Stomach smooth muscle (tissue), 2 donors: ENCODE data around the gene LAMTOR4.

Experiments used
- H3K27ac ChIP-seq: one replicate; pipeline ENCODE4 v1.7.0; 2013; ENCODE audit warnings: mild to moderate bottlenecking, low read length, inconsistent platforms
- H3K27me3 ChIP-seq, 2 donors: one replicate each; pipeline ENCODE4 v1.7.0; 2013; ENCODE audit warnings: low read length in 2 of 2; ENCODE audit not compliant: insufficient read depth in 2 of 2, control insufficient read depth in 1 of 2
- H3K36me3 ChIP-seq, 2 donors: one replicate each; pipeline ENCODE4 v1.7.0; 2013; ENCODE audit warnings: low read length in 2 of 2; ENCODE audit not compliant: control insufficient read depth in 2 of 2, insufficient read depth in 2 of 2
- H3K4me1 ChIP-seq: one replicate; pipeline ENCODE4 v1.7.0; 2013; ENCODE audit warnings: low read length; ENCODE audit not compliant: control insufficient read depth, insufficient read depth
- H3K4me3 ChIP-seq, 2 donors: one replicate each; pipeline ENCODE4 v1.7.0; 2013; ENCODE audit warnings: low read length in 2 of 2
- H3K9ac ChIP-seq, 2 donors: one replicate each; pipeline ENCODE4 v1.7.0; 2013; ENCODE audit warnings: low read length in 2 of 2, mild to moderate bottlenecking in 1 of 2
- H3K9me3 ChIP-seq, 2 donors: one replicate each; pipeline ENCODE4 v1.7.0; 2013; ENCODE audit warnings: low read length in 2 of 2; ENCODE audit not compliant: control insufficient read depth in 2 of 2
- donor health status: healthy.
- donor health status: Pancreatic carcinoma.

Gene LAMTOR4

GRCh38 chr7:100109521-100110163 lies 39.1 kb upstream of the LAMTOR4 start:
- no peaks in the 10 kb centered on the region for H3K27me3 ChIP-seq
- peaks cover 29 to 54% of the 10 kb centered on the region in 2 donors for H3K36me3 ChIP-seq
- no peaks in the 10 kb centered on the region for H3K9me3 ChIP-seq
- no peak overlapping the region for H3K27ac ChIP-seq
- no peaks in the 10 kb centered on the region for H3K4me1 ChIP-seq
- H3K9ac ChIP-seq: no peak overlapping the region
- no peak overlapping the region for H3K4me3 ChIP-seq

- Histone ChIP-seq H3K9me3 (no peaks in the 10 kb centered on the region), H3K9ac (no peak overlapping the region), H3K27me3 (no peaks in the 10 kb centered on the region), H3K36me3 (peaks cover 22 to 45% of the 10 kb centered on the region in 2 donors), H3K27ac (no peak overlapping the region), H3K4me1 (no peaks in the 10 kb centered on the region), H3K4me3 (no peak overlapping the region)
Measured at GRCh38 chr7:100111156-100111555, 37.6 kb upstream of the LAMTOR4 start.

GRCh38 chr7:100111914-100112313 lies 36.8 kb upstream of the LAMTOR4 start:
- H3K9me3 ChIP-seq: no peaks in the 10 kb centered on the region
- no peaks in the 10 kb centered on the region for H3K4me1 ChIP-seq
- H3K27me3 ChIP-seq: no peaks in the 10 kb centered on the region
- peaks cover 21 to 40% of the 10 kb centered on the region in 2 donors for H3K36me3 ChIP-seq
- H3K9ac ChIP-seq: no peak overlapping the region
- H3K4me3 ChIP-seq: no peak overlapping the region
- H3K27ac ChIP-seq: no peak overlapping the region

GRCh38 chr7:100115026-100115425 lies 33.7 kb upstream of the LAMTOR4 start:
- H3K9ac ChIP-seq: no peak overlapping the region
- H3K9me3 ChIP-seq: no peaks in the 10 kb centered on the region
- no peak overlapping the region for H3K27ac ChIP-seq
- peaks cover 9% of the 10 kb centered on the region for H3K4me1 ChIP-seq
- H3K36me3 ChIP-seq: peaks cover 13 to 21% of the 10 kb centered on the region in 2 donors
- H3K4me3 ChIP-seq: no peak overlapping the region
- no peaks in the 10 kb centered on the region for H3K27me3 ChIP-seq

- Histone ChIP-seq H3K4me3 (peak overlapping the region; percentile 84 to 97), H3K27ac (peak overlapping the region; percentile 82), H3K9ac (peak overlapping the region; percentile 75 to 86), H3K36me3 (peaks cover 4 to 5% of the 10 kb centered on the region in 2 donors), H3K27me3 (no peaks in the 10 kb centered on the region), H3K4me1 (peaks cover 24% of the 10 kb centered on the region), H3K9me3 (no peaks in the 10 kb centered on the region)
Measured at GRCh38 chr7:100118388-100119071, 30.2 kb upstream of the LAMTOR4 start.

GRCh38 chr7:100119072-100119969 lies 29.4 kb upstream of the LAMTOR4 start, which contains the start of the genes CNPY4 and TAF6:
CNPY4 (plus strand) TSS chr7:100119634; CDS start chr7:100119745, 111 bp downstream.
TAF6 (minus strand) TSS chr7:100119358; CDS start chr7:100114209, 5,149 bp downstream.
- Histone ChIP-seq H3K4me1 (peaks cover 24% of the 10 kb centered on the region), H3K4me3 (peak within 1 kb of the TSS; percentile 84 to 97), H3K9me3 (no peaks in the 10 kb centered on the region)

GRCh38 chr7:100119970-100120732 lies 28.6 kb upstream of the LAMTOR4 start:
- peak overlapping the region; percentile 82 for H3K27ac ChIP-seq
- H3K9ac ChIP-seq: peak overlapping the region; percentile 75 to 80
- H3K36me3 ChIP-seq: peaks cover 2 to 7% of the 10 kb centered on the region in 2 donors
- peak overlapping the region; percentile 84 to 97 for H3K4me3 ChIP-seq
- H3K4me1 ChIP-seq: peaks cover 24% of the 10 kb centered on the region
- H3K27me3 ChIP-seq: no peaks in the 10 kb centered on the region
- H3K9me3 ChIP-seq: no peaks in the 10 kb centered on the region

More at GRCh38 chr7:100119072-100119969, 29.4 kb upstream of the LAMTOR4 start, which contains the start of the genes CNPY4 and TAF6:
- H3K27me3 ChIP-seq: no peaks in the 10 kb centered on the region
- H3K36me3 ChIP-seq: peaks cover 2 to 3% of the 10 kb centered on the region in 2 donors
- peak within 1 kb of the TSS; percentile 75 to 86 for H3K9ac ChIP-seq
- peak within 1 kb of the TSS; percentile 82 for H3K27ac ChIP-seq

GRCh38 chr7:100120733-100121036 lies 28.0 kb upstream of the LAMTOR4 start:
- Histone ChIP-seq H3K9ac (peak overlapping the region in 1 of 2 donors; percentile 21), H3K4me1 (peaks cover 28% of the 10 kb centered on the region), H3K27ac (peak overlapping the region; percentile 82), H3K9me3 (no peaks in the 10 kb centered on the region), H3K27me3 (no peaks in the 10 kb centered on the region), H3K4me3 (peak overlapping the region; percentile 84 to 97), H3K36me3 (peaks cover 2 to 7% of the 10 kb centered on the region in 2 donors)

- peaks cover 36% of the 10 kb centered on the region for H3K4me1 ChIP-seq
- H3K27me3 ChIP-seq: no peaks in the 10 kb centered on the region
- no peak overlapping the region for H3K9ac ChIP-seq
- peaks cover 2 to 7% of the 10 kb centered on the region in 2 donors for H3K36me3 ChIP-seq
- H3K27ac ChIP-seq: no peak overlapping the region
- H3K4me3 ChIP-seq: no peak overlapping the region
- H3K9me3 ChIP-seq: no peaks in the 10 kb centered on the region
Measured at GRCh38 chr7:100122067-100122466, 26.7 kb upstream of the LAMTOR4 start.

GRCh38 chr7:100122568-100122967 lies 26.1 kb upstream of the LAMTOR4 start:
- H3K4me1 ChIP-seq: peaks cover 40% of the 10 kb centered on the region
- no peak overlapping the region for H3K27ac ChIP-seq
- peaks cover 2 to 7% of the 10 kb centered on the region in 2 donors for H3K36me3 ChIP-seq
- no peaks in the 10 kb centered on the region for H3K27me3 ChIP-seq
- H3K9me3 ChIP-seq: no peaks in the 10 kb centered on the region
- no peak overlapping the region for H3K4me3 ChIP-seq
- no peak overlapping the region for H3K9ac ChIP-seq
